GM19324 (cell line): ENCODE results near the gene RPN2.

Experiments used
- ATAC-seq: cut with Tn5 transposase; IDR thresholded peaks from one replicate; pipeline ENCODE4 v1.9.1; 2021; ENCODE audit warnings: mild to moderate bottlenecking, moderate library complexity; ENCODE audit not compliant: unreplicated experiment, low FRiP score

RPN2 gene

DNA sequence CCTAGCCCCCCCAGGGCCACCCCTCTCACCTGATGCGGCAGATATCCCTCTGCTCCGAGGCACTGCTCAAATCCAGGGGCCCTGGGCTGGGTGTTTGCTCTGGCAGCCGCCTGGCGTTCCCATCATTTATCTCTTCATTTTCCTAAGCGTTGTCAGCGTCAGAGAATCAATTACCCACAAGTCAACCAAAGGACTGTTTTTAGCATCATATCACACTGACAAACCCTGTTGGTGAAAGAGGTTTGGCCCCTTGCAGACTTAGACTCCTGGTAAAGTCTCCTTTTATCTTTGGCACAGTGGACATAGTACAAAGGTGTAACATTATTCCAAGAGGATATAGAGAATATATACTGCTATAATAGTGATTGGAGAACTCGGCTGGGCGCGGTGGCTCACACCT lies 82.6 kb downstream of the RPN2 start, which contains the start of gene GHRH:
Gene GHRH (minus strand): TSS at position 101 of the 400 bp plus-strand sequence. CDS start 4,925 bp downstream, outside the sequence.
- ATAC-seq: no peak

DNA sequence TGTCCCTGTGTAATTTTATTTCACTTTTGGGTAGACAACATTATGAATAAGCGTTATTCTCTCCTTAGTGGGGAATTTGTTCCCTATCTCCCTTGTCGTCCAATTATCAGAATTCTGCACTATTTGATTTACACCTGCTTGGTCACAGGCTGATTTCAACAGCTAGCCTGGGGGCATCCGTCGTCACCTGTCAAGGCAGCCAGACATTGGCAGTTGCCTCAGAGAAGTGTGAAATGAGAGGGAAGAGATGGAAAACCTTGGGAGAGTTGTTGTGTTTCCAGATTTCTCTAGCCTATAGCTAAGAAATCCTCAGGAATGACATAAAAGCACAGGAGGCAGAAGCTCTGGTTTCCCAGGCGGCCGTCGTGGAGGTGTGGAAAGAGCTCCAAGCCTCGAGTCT lies 83.4 kb downstream of the RPN2 start:
- ATAC-seq: no peak

DNA sequence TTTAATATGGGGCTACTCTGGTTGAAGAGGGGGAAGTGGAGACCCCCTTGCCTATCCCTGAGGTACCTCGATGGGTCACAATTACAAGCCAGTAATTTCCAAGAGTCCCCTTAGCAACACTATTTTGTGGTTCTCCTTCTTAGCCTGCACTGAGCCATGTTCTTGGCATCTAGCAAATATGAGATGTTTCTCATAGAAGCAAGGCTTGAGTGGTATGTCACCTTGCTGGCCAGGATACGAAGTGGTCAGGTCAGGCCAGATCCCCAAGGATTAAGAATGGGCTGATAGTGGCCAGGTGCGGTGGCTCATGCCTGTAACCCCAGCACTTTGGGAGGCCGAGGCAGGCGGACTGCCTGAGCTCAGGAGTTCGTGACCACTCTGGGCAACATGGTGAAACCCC lies 84.6 kb downstream of the RPN2 start:
- ATAC-seq: no peak

DNA sequence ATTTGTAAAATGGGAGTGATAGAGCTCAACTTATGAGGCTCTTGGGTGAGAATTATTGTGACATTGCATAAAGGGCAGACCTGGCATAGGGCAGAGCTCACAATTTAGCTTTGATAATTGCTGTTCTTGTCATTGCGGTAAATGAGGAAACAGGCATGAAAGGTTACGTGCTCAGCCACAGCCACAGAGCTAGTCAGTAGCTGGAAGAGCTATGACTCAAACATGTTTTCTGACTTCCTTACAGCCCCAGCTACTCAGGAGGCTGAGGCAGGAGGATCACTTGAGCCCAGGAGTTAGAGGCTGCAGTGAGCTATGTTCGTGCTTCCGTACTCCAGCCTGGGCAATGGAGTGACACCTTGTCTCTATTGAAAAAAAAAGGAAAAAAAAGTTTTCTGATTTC lies 86.0 kb downstream of the RPN2 start:
- ATAC-seq: no peak

DNA sequence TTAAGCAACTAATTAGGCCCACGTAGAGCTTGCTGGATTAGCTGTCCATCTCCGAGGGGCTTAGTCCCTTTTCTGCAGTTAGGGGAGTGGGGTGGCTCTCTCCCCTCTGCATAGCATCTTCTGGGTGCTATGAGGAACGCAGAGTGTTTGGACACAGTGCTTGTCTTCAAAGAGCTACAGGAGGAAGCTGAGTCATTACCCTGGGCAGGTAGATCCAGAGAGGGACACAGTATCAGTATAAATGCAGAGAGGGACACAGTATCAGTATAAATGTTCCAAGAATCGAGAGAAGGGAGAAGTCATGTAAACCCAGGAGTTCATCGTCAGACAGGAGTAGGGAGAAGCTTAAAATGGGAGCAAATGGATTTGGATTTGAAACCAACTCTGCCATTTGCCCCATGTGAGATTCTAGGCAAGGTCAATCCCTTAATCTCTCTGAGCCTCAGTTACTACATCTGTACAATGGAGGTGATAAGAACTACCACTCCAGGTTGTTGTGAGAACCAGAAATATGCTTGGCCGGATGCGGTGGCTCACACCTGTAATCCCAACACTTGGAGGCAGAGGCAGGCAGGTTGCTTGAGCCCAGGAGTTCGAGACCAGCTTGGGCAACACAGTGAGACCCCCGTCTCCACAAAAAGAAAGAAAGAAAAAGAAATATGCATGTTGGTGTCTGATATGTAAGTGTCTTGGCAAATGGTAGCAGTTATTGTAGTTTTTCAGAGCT lies 88.0 kb downstream of the RPN2 start:
- no peak for ATAC-seq

DNA sequence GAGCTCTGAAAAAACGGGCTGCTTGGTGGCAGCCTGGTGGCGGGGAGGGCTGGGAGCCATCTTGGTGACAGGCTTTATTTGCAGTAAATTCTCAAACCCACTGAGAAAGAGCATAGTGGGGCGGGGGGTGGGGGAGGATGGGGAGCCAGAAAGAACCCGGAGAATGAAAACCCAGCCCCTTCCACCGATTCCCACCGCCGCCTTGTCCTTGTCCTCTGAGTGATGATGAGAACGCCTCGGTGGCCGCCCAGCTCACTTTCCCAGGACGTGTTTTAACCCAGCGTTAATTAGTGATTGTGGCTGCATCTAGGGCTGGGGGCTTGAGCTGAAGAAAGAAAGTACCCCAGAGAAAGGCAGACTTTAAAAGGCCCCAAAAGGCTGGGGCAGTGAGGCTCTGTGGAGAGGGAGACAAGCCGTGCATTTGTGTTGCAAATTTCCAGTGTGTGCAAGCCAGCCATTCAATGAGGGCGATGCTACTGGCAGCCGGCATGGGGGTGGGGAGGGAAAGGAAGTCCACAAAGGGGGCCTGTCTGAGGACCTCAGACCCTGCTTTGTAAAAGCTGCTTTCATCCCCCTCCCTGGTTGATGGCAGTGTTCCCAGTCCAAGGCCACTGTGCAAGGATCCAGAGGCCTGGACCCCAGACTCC lies 88.7 kb downstream of the RPN2 start:
- no peak for ATAC-seq

DNA sequence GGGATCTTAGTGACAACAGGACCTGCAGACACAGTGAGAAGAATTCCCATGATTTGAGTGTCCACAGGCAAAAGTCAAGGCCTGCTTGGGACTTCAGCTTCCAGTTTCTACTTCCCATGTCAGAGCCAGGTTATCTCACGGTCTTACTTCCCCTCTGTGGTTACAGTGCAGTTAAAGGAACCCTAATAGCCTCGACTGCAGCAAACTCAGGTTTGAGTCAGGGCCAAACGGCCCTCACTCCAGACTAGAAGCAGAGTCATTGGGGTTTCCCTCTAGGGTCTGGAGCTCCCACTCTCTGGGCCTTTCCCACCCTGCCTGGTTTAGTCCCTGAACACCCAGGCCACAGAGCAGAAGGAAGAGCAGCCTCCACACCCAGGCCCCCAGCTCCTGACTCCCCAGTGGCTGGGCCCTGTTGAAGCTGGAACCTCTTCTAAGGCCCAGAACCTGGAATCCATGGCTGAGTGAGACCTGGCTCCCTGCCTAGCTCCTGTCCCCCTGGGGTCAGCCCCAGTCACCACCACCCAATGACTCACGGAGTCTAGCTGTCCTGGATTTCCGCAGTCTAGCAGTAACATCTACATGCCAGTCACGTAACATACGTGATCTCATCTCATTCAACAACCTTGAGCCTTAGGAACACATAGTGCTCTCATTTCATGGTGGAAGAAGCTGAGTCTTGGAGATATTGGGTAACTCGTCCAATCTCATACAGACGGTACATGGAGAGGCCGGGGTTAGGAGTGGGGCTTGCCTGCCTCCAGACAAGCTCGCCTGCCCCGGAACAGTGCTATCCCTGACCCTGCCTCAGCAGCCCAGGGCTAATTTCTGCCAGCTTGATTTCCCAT lies 91.7 kb downstream of the RPN2 start:
- ATAC-seq: no peak

DNA sequence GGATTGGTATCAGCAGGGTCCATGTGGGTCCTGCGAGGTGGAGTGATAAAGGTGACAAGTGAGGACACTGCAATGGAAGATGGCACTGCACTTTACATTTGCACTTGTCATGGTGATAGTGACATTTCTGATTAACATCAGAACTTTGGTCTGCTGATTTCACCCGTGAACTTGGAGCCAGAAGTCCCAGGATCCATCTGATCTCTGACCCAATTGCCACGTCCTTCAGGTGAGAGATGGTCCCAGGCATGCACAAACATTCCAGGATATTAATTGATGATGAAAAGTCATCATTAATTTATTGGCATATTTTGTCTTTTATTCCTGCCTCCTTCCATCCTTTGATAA lies 92.3 kb downstream of the RPN2 start:
- no peak for ATAC-seq

DNA sequence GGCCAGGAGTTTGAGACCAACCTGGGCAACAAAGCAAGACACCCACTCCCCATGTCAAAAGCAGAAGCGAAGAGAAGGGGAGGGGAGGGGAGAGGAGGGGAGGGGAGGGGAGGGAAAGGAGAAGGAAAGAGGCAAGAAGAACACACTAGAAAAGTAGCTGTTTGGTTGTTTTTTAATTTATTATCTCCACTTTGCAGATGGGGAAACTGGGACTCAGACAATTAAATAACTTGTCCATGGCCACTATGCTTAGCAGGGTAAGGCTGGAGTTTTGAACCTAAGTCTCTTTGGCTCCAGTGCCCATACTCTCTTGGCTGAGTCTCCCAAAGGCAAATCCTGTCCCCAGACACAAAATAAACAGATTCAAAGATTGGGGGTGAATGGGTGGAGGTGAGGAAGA lies 94.9 kb downstream of the RPN2 start:
- no peak for ATAC-seq

DNA sequence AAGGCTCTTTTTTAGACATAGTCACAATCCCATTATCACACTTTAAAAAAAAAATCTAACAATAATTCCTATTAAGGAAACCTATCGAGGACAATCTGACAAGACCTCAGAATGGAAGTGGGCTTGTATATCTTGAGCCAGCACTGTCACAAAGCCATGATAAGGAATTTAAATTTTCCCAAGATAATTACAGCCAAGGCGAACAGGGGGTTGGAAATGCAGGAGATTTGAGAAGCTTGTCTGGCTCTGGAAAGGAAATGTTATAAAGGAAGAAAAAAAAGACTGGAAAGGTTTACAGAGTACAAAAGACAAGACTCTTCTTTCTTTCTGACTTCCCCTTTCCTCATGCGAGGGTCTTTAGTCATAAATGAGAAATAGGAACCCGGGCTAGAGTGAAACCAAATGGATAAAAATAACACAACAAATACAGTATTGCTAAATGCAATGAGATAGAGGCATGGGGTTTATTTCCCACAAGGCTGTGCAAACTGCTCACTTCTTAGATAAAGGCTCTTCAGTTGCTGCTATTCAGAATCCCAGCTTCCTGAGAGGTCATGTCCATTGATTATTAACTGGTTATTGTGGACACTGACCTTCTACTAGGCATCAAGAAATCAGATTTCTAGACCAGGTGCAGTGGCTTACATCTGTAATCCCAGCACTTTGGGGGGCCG lies 95.9 kb downstream of the RPN2 start:
- no peak for ATAC-seq

DNA sequence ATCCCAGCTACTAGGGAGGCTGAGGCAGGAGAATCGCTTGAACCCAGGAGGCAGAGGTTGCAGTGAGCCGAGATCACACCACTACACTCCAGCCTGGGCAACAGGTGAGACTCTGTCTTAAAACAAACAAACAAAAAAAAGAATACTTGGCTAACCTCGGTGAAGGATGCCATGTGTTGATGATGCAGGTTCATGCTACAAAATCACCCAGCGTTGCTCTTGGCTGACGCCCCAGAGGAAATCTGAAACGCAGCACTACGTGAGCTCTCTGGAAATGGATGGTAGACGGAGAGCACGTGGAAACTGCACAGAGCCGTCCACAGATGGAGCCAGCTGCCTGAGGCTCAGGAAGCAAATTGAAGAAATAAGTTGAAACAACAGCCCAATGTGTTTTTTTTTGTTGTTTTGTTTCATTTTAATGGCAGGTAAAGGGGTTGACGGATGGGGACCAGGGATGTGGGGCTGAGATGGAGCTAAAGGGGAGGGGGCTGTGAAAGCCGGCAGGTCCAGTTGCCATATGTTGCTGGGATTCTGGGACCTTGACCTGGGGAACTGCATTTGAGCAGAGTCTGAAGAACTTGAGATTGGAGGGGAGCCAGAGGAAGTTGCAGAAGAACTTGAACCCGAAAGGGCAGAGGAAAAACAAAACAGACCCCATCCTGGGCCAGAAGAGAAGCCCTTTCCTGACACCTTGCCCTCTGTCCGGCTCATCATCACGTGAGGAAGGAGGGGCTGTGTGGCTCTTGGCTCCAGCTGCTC lies 97.5 kb downstream of the RPN2 start:
- ATAC-seq: no peak

DNA sequence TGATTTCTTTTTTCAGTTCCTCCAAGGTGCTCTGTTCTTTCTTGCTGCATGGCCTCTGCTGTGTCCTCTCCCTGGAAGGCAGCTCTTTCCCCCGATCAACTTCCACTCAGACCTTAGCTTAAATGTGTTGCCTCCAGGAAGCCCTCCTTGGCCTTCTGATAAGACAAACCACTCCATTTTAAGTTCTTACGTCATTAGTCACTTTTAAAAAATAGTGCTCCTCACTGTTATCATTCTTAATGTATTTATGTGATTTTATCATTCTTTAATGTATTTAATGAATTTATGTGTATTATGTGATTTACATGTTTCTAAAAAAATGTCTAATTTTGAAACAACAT lies 98.1 kb downstream of the RPN2 start:
- ATAC-seq: no peak

DNA sequence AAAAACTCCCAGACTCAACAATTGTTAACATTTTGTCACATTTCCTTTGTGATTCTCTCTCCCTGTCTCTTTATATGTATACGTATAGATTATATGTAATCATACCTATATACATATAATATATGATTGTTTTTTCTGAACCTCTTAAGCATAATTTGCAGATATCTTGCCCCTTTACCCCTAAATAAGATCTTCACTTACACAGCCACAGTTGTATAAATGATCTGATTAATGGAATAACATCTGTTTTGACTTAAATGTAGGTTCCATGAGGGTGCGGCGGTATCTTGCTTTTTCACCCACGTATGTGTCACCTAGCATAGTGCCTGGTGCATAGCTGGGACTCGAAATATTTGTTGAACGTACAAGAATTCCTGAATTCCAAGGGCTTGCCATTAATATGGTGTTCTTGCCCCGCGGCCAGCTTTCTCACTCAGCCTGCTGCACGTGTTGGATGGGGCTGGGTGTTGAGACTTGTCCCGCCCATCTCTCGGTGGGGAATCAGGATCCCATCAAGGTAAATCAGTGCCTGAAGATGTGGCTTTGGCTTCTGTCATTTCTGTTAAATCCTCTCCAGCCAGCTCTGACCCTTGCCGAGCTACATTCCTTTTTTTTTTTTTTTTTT lies 99.9 kb downstream of the RPN2 start:
- no peak for ATAC-seq

DNA sequence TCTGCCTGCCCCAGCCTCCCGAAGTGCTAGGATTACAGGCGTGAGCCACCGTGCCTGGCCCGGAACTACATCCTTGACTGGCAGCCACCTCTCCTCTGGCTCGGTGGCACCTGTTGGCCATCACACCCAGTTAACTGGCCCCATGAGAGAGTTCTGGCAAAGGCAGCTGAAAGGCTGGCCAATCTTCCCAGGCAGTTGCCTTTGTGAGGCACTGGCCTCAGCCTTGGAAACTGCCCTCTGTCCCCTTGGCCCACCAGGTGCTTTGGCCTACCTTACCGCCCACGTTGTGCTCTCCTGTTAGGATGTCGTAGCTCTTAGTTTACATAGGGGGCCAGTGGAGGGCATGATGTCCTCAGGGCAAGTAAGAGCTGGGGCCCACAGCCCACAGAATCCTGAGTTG lies 100.7 kb downstream of the RPN2 start:
- no peak for ATAC-seq

DNA sequence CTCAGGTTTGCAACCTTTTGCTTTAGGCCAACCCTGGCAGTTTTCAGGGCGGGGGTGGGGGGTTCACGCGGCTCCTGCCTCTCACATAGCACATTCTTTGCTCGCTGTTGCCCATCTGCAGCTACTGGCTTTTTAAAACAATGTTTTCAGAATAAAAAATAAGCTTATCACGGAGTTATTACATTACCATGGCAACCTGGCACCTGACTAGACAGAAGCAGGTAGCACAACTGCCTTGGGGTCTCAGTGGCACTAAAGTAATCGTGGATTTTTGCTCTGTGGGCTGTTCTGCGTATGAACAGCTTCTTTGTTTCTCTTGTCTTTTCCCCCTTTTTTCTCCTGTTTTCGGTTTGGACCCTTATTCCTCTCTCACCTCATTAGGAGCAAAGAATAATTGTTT lies 101.3 kb downstream of the RPN2 start:
- no peak for ATAC-seq

DNA sequence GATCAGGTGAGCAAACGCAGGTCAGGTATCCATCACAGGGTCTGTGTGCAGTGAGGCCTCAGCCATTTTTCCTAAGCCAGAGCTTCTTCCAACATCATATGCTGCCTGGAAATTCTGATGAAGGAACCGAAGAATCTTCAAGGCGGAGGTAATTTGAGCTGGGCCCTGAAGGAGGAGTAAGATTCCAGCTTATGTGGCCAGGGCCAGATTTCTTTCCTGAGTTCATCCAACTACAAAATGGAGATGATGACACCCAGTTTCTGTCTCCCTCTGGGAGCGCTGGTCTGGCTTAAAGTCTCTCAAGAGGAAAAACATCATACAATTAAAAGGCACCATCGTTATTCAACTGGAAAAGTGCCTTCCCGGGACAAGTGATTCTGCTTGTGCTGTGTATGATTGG lies 103.4 kb downstream of the RPN2 start:
- no peak for ATAC-seq

DNA sequence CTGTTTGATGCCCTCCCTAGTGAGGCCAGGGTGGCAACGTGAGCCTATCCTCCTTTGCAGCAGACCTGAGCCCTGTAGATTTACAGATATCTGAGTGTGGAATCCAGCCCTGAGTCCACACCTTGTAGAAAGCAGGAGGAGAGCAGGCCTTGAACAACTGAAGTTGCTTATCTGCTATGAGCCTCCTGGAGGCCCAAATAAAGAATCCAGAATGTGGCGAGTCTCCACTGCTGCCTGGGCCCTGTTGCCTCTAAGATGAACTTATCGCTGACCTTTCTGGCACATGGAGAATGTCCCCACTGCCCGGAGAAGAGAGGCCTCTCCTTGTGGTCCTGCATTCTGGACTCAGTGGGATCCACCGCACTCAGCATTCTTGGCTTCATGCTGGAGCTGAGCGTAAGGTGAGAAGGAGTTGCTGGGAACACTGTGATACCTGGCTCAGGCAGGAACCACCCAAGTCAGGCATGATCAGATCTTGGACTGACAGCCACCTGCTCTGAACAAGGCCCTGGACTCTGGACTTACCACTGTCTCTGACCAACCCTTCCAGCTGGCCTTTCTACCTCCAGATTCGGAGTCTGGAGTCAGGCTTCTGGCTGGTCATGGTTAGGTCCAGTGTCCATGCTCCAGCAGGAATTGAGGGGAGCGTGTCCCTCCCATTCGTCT lies 104.5 kb downstream of the RPN2 start:
- ATAC-seq: no peak

DNA sequence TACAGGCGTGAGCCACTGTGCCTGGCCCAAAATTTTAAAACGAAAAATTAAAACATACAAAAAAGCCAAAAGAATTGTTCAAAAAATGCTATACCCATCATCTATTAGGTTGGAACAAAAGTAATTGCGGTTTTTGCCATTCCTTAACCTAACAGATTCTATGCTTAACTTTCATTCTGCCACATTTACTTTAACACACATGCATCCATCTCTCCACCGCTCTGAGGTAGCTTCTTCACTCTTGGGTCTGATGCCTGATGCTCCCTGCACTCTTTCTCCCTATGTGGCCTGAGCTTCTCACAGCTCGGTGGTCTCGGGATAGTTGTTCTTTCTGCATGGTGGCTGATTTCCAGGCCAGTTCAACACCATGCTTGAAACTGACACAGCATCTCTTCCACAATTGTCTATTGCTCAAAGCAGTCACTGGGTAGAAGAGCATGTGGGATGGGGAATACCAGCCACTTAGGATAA lies 105.6 kb downstream of the RPN2 start:
- ATAC-seq: no peak

DNA sequence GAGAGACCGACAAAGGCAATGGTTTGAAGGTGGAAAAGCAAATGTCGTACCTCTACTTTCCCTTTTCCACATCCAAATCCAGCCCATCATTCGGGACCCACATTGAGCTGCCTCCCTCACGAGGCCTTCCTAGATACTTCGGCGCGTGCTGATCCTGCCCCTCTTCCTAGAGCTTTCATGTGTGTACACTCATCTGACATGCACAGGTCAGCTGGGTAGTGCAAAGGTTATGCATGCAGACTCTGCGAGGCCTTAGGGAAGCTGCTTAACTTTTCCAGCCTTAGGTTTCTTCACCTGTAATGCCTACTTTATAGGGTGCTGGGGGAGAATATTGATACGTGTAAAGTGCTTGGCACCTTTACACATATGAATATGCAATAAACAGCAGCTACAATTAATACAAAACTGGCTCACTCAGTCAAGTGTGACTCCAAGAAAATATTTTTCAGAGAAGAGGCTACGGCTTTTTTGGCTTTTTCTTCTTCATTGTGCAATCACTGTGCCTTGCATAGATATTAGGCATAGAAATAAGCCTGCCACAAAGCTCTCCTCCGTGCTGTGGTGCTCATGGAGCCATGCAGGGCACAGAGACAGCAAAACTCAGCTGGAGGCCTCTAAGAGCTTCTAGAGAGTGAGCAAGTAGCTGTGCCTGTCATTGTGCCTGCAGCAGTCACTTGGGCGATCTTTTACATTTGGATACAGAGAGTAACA lies 106.7 kb downstream of the RPN2 start:
- ATAC-seq: no peak
